Measurements from ENCODE around the gene CRB1. TPM values are rescaled to one million over a fixed set of nuclear protein-coding genes. Genes with fewer than 3 reads are reported as not detected.
A peak's percentile ranks its signal among the peaks of the same experiment; 100 is the strongest.

The CRB1 gene
- total RNA-seq, 1 experiment from 2014 or later = not detected

GRCh38 chr1:197510691-197511378, 242.8 kb downstream of the CRB1 start:
- no peak overlapping the region for H3K4me2 ChIP-seq (ENCODE audit: low read depth, low read length, poor library complexity, severe bottlenecking)
- no peaks in the 10 kb centered on the region for H3K4me1 ChIP-seq (ENCODE audit: low read length)
- H3K9me2 ChIP-seq (replicated peaks; ENCODE audit: insufficient read depth, low read length) = no peaks in the 10 kb centered on the region
- H3K9me3 ChIP-seq (ENCODE audit: low read length) = no peaks in the 10 kb centered on the region
- H3K36me3 ChIP-seq (ENCODE audit: insufficient read depth, low read length) = no peaks in the 10 kb centered on the region
- no peaks in the 10 kb centered on the region for H4K20me1 ChIP-seq (ENCODE audit: insufficient read depth, low read depth, low read length)
- DNase-seq = no peak
- H3K79me2 ChIP-seq (ENCODE audit: low read length) = no peaks in the 10 kb centered on the region
- no peak overlapping the region for H2AFZ ChIP-seq (ENCODE audit: low read length)
- H3K4me3 ChIP-seq (ENCODE audit: low read length) = no peak overlapping the region
- H3K9ac ChIP-seq (ENCODE audit: low read length) = no peak overlapping the region
- no peak overlapping the region for H3K27ac ChIP-seq (ENCODE audit: low read length)
- no peaks in the 10 kb centered on the region for H3K27me3 ChIP-seq (ENCODE audit: low read length)

- Histone ChIP-seq H3K36me3 (ENCODE audit: insufficient read depth, low read length) (no peaks in the 10 kb centered on the region), H3K79me2 (ENCODE audit: low read length) (no peaks in the 10 kb centered on the region), H4K20me1 (ENCODE audit: insufficient read depth, low read depth, low read length) (no peaks in the 10 kb centered on the region), H3K9me3 (ENCODE audit: low read length) (no peaks in the 10 kb centered on the region), H3K4me3 (ENCODE audit: low read length) (no peak overlapping the region), H3K4me1 (ENCODE audit: low read length) (no peaks in the 10 kb centered on the region), H3K9ac (ENCODE audit: low read length) (no peak overlapping the region), H3K4me2 (ENCODE audit: low read depth, low read length, poor library complexity, severe bottlenecking) (no peak overlapping the region), H2AFZ (ENCODE audit: low read length) (no peak overlapping the region), H3K9me2 (replicated peaks; ENCODE audit: insufficient read depth, low read length) (no peaks in the 10 kb centered on the region), H3K27me3 (ENCODE audit: low read length) (no peaks in the 10 kb centered on the region), H3K27ac (ENCODE audit: low read length) (no peak overlapping the region)
- no peak for DNase-seq
Observed at GRCh38 chr1:197515421-197515820, 247.4 kb downstream of the CRB1 start.

- DNase-seq = peak; percentile 64
- H3K27ac ChIP-seq (ENCODE audit: low read length) = no peak overlapping the region
Observed at GRCh38 chr1:197519741-197520334, 251.8 kb downstream of the CRB1 start.

GRCh38 chr1:197521118-197521739, 253.2 kb downstream of the CRB1 start:
- Histone ChIP-seq H3K9ac (ENCODE audit: low read length) (no peak overlapping the region), H3K4me1 (ENCODE audit: low read length) (peaks cover 12% of the 10 kb centered on the region), H2AFZ (ENCODE audit: low read length) (no peak overlapping the region), H3K79me2 (ENCODE audit: low read length) (no peaks in the 10 kb centered on the region), H3K36me3 (ENCODE audit: insufficient read depth, low read length) (no peaks in the 10 kb centered on the region), H3K27ac (ENCODE audit: low read length) (no peak overlapping the region), H3K9me3 (ENCODE audit: low read length) (no peaks in the 10 kb centered on the region), H3K4me3 (ENCODE audit: low read length) (no peak overlapping the region), H3K4me2 (ENCODE audit: low read depth, low read length, poor library complexity, severe bottlenecking) (no peak overlapping the region), H3K9me2 (replicated peaks; ENCODE audit: insufficient read depth, low read length) (no peaks in the 10 kb centered on the region), H3K27me3 (ENCODE audit: low read length) (no peaks in the 10 kb centered on the region), H4K20me1 (ENCODE audit: insufficient read depth, low read depth, low read length) (no peaks in the 10 kb centered on the region)
- DNase-seq = peak; percentile 70

More at GRCh38 chr1:197519741-197520334, 251.8 kb downstream of the CRB1 start:
- Histone ChIP-seq H3K36me3 (ENCODE audit: insufficient read depth, low read length) (no peaks in the 10 kb centered on the region), H2AFZ (ENCODE audit: low read length) (no peak overlapping the region), H4K20me1 (ENCODE audit: insufficient read depth, low read depth, low read length) (no peaks in the 10 kb centered on the region), H3K4me1 (ENCODE audit: low read length) (peaks cover 12% of the 10 kb centered on the region), H3K79me2 (ENCODE audit: low read length) (no peaks in the 10 kb centered on the region), H3K9ac (ENCODE audit: low read length) (no peak overlapping the region), H3K4me2 (ENCODE audit: low read depth, low read length, poor library complexity, severe bottlenecking) (no peak overlapping the region), H3K9me2 (replicated peaks; ENCODE audit: insufficient read depth, low read length) (no peaks in the 10 kb centered on the region), H3K9me3 (ENCODE audit: low read length) (no peaks in the 10 kb centered on the region), H3K27me3 (ENCODE audit: low read length) (no peaks in the 10 kb centered on the region), H3K4me3 (ENCODE audit: low read length) (no peak overlapping the region)

- Histone ChIP-seq H3K4me1 (ENCODE audit: low read length) (peaks cover 9% of the 10 kb centered on the region; the same call in 1 of the 2 replicates), H3K27ac (ENCODE audit: low read length) (no peak overlapping the region), H3K4me3 (ENCODE audit: low read length) (no peak overlapping the region), H3K36me3 (ENCODE audit: insufficient read depth, low read length) (no peaks in the 10 kb centered on the region), H3K27me3 (ENCODE audit: low read length) (no peaks in the 10 kb centered on the region), H3K79me2 (ENCODE audit: low read length) (no peaks in the 10 kb centered on the region), H3K4me2 (ENCODE audit: low read depth, low read length, poor library complexity, severe bottlenecking) (no peak overlapping the region), H3K9me3 (ENCODE audit: low read length) (no peaks in the 10 kb centered on the region), H4K20me1 (ENCODE audit: insufficient read depth, low read depth, low read length) (no peaks in the 10 kb centered on the region), H3K9me2 (replicated peaks; ENCODE audit: insufficient read depth, low read length) (no peaks in the 10 kb centered on the region), H3K9ac (ENCODE audit: low read length) (no peak overlapping the region), H2AFZ (ENCODE audit: low read length) (no peak overlapping the region)
- DNase-seq = peak; percentile 76
Observed at GRCh38 chr1:197526736-197527371, 258.8 kb downstream of the CRB1 start.

Small RNA genes within 50 kb of the gene (small RNA-seq; reads per million reads assigned to genes)
- gene MRPS21P3 = not detected

Other genes with a start within 250 kb of the CRB1 start
- not detected in 2 replicates for gene F13B, start 201.0 kb upstream of the CRB1 start, total RNA-seq (2014; rRNA removed; shearing (Covaris generic); ENCODE audit: low replicate concordance)
- 32.5 and 53.4 TPM in 2 replicates for gene ASPM, start 121.6 kb upstream of the CRB1 start, total RNA-seq (2014; rRNA removed; shearing (Covaris generic); ENCODE audit: low replicate concordance)
- 9.3 and 18.4 TPM in 2 replicates for gene ZBTB41, start 67.0 kb upstream of the CRB1 start, total RNA-seq (2014; rRNA removed; shearing (Covaris generic); ENCODE audit: low replicate concordance)

Measured in Karpas-422 (cell line).